HG03175 (cell line): ENCODE measurements around the gene SMPD3.

Experiments used
- ATAC-seq: cut with Tn5 transposase; IDR thresholded peaks from one replicate; pipeline ENCODE4 v1.9.1; 2021; ENCODE audit warnings: mild to moderate bottlenecking, moderate library complexity; ENCODE audit not compliant: unreplicated experiment

Gene SMPD3

DNA sequence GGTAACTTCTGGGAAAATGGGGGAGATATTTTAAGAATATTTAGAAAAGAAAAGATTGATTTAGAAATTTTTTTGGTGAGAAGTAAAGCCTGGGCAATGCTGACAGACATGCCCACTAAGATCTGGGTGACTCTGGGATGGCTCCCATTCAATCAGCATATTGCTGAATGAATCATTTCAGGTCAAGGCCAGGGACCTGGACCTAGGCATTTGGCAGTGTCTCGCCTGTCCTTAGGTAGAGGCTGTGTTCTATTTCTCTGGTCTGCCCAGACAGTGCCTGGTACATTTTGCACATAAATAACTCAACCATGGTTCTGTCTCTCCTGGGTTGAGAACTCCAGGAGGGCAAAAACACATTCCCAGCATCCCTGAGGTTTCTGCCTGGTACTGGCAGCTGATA lies 39.9 kb downstream of the SMPD3 start:
- ATAC-seq: no peak

DNA sequence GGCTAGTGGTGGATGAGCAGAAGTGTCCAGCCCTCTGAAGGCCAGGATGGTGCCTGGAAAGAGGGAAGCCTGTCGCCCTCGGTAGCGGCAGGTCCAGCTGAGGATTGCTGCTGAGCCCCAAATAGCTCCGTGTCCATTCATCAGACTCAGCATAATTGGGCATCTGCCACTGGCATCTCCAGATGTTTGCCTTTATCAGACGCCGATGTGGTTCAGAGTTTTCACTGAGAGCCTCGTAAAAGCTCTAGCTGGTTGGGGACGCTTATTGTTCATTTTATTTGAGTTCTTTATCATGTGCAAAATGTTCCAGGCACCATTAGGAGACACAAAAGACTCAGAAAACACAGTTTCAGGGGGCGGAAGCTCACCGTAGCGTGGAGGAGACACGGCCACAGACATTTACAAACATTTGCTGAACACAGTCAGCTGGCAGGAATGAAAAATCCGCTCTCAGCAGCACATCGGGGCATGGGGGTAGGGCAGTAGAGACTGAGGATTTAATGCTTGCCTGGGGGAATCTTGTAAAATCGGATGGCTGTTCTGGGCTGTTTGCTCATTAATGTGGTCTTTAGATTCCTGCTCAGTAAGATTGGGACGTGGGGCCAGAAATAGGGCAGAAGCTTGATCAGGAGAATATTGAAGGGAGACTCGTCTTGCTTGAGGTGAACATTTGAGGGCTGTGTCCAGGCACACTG lies 41.7 kb downstream of the SMPD3 start:
- ATAC-seq: no peak

- ATAC-seq: no peak
Measured at GRCh38 chr16:68404736-68405345, 43.5 kb downstream of the SMPD3 start.

DNA sequence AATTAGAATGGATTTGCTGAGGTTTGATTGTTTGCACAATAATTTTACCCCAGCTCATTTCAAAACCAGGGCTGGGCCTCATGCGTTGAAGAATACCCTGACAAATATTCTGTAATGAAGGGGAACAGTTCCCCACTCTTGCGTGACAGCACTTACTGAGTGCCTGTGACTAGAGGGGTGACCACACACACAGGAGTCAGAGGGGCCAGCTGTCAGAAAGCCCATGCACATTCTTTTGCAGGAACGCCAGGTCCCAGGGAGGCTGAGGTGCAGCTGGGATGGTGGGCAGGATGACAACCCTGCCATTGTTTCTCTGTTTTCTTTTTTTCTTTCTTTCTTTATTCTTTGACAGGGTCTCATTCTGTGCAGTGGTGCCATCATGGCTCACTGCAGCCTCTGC lies 44.6 kb downstream of the SMPD3 start:
- no peak for ATAC-seq

GRCh38 chr16:68403177-68403576 lies 45.1 kb downstream of the SMPD3 start:
- no peak for ATAC-seq

DNA sequence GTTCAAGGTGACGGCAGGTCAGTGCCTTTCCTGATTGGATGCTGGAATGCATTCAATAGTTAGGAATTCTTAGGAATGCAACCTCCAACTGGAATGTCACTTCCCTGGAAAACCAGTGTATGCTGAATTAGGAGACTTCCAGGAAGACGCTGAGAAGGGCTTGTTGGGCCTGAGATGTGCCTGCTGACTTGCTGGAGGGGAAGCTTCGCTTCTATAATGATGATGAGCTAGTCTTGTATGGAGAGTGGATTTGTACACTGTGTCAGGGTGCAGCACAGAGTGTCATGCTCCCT lies 45.6 kb downstream of the SMPD3 start:
- ATAC-seq: no peak

- no peak for ATAC-seq
Measured at GRCh38 chr16:68401871-68402747, 46.2 kb downstream of the SMPD3 start.

GRCh38 chr16:68400924-68401460 lies 47.3 kb downstream of the SMPD3 start:
- no peak for ATAC-seq

- no peak for ATAC-seq
Measured at GRCh38 chr16:68400083-68400923, 48.0 kb downstream of the SMPD3 start.

DNA sequence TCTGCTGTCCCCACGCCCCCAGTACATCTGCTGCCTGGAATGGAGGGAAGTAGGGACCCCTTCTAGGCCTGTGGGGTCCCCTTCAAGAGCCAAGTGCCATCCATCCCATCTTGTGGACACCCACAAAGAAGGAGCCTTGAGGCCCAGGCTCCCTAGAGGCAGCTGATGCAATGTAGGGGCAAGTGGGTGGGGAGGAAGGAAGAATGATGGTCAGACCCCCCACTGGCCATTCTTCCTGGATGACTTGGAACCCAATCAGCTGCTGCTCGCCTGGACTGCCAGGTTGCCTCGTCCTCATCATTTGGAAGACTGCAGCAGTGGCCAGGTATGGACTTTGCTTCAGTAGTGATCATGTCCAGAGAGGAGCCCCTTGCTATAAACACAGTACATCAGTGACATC lies 48.9 kb downstream of the SMPD3 start:
- ATAC-seq: no peak

DNA sequence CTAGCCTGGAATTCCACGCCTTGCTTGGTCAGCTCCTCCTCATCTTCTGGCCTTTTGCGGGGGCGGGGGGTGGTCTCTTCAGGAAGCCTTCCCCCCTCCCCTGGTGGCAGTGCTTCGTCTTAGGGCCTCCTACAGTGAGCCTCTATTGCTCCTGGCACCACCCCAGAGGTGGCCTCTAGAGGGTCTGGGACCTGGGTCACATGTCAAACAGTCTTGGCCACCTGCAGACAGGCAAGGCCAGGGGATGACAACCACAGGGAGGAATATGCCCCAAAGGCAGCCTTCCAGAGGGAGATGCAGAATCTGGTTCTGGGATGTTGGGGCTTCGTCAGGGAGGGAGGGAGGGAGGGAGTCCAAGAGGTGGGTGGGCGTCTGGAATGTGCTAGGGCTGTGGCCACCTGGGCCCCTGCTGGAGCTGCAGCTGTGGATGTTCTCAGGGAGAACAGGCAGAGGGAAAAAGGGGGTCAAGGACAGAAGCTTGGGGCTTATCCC lies 50.6 kb downstream of the SMPD3 start:
- ATAC-seq: no peak

- no peak for ATAC-seq
Measured at GRCh38 chr16:68396481-68396880, 51.8 kb downstream of the SMPD3 start.

DNA sequence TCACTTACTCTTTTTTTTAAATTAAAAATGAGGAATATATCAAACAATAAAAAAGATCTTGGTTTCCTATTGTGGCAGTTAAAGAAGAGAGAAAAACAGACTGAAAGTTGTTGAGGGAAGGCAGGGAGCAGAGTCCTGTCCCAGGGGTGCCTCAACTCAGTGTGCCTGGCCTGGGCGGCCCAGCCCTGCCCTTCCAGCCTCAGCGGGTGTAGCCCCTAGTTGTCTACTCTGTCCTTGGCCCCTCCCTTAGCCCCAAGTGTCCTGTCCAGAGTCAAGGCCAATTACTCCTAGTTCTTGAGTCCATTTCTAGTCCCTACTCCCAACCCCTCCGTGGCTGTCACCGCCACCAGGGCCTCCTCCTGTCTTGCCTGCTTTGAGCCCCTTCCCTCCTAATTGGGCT lies 52.5 kb downstream of the SMPD3 start:
- ATAC-seq: no peak

GRCh38 chr16:68395167-68395786 lies 53.0 kb downstream of the SMPD3 start:
- ATAC-seq: no peak

GRCh38 chr16:68393333-68393732 lies 55.0 kb downstream of the SMPD3 start:
- ATAC-seq: no peak

- no peak for ATAC-seq
Measured at GRCh38 chr16:68389750-68390371, 58.4 kb downstream of the SMPD3 start.

DNA sequence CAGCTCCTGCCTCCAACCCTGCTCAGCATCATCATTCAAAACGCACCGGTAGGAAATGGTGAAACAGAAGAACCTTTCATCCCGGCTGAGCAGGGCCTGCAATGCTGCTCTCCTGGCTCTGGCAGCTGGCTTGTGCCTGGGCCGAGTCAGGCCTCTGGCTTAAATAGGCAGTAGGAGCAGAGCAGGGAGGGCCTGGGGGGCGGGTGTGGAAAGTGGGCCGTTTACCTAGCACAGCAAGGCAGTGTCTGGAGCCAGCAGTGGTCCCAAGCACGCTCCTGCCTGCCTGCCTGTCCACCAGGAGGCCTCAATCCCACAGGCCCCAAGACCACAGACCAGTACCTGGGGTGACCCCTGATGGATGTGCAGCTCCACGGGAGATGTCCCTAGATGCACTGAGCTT lies 59.3 kb downstream of the SMPD3 start:
- ATAC-seq: no peak

- ATAC-seq: no peak
Measured at GRCh38 chr16:68388124-68388523, 60.2 kb downstream of the SMPD3 start.

DNA sequence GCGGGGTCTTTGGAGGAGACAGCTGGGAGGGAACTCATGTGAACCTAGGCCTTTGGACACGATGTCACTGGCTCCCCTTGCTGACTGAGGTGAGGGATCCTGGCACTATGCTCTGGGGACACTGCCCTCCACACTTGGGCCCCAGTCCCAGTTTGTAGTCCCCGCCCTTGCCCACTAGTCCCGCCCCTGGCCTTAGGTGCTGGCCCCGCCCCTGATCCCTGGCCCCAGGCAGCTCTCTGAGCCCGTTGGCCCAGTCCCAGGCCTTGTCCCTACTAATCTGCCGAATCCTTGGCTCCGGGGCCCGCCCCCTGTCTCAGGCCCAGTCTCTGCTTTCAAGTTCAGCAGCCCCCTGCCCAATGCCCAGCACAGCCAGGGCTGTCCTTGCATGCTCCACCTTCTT lies 61.0 kb downstream of the SMPD3 start:
- no peak for ATAC-seq

- ATAC-seq: no peak
Measured at GRCh38 chr16:68386628-68387027, 61.7 kb downstream of the SMPD3 start.
